ENCODE results near the gene ATP2A2.

GRCh38 chr12:110349096-110349495 is 68.0 kb downstream of the ATP2A2 start:
- TF ChIP-seq CTCF (IDR thresholded peaks at IDR 0.05) (no peak), POLR2AphosphoS5 (IDR thresholded peaks at IDR 0.05) (peak in 1 of 2 donors; percentile 6), EP300 (IDR thresholded peaks at IDR 0.05) (no peak)
